Stimulated activated CD4-positive, alpha-beta T cell treated with anti-CD3 and anti-CD28 coated beads, Interleukin-1b, Interleukin-23, amount 100 ng/mL, for 1 hour (primary cell): Measurements from ENCODE around the gene TIAL1.
"Not testable (repeated sequence)": the region's sequence is repeated elsewhere in the genome, so short reads cannot be mapped to it uniquely, and the experiment has no call there.

Experiments
- DNase-seq, 2 donors: peaks; one replicate each; pipeline ENCODE4 v3.0.0-alpha.2; 2020; ENCODE audit warnings: low read depth in 2 of 2

The TIAL1 gene

GRCh38 chr10:119531067-119531466 is 65.7 kb downstream of the TIAL1 start:
- no peak for DNase-seq

DNA sequence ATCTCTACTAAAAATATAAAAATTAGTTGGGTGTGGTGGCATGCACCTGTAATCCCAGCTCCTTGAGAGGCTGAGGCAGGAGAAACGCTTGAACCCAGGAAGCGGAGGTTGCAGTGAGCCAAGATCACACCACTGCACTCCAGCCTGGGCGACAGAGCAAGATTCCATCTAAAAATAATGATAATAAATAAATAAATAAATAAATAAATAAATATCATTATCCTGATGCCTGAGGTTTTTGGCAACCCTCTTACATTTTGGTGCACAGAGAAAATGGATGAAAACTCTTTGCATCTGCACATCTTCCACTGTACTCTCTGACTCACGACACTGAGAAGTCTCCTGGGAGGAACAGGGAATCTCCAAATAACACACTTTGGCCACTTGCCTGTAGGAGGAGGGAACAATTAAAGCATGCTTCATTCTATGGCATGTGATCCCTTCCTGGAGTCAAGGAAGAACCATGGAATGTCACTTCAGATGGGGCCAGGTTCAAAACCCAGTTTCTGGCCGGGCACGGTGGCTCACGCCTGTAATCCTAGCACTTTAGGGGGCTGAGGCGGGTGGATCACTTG is 68.0 kb downstream of the TIAL1 start:
- DNase-seq, result not testable (repeated sequence)

GRCh38 chr10:119526621-119527592 is 69.9 kb downstream of the TIAL1 start:
- DNase-seq, result no peak

DNA sequence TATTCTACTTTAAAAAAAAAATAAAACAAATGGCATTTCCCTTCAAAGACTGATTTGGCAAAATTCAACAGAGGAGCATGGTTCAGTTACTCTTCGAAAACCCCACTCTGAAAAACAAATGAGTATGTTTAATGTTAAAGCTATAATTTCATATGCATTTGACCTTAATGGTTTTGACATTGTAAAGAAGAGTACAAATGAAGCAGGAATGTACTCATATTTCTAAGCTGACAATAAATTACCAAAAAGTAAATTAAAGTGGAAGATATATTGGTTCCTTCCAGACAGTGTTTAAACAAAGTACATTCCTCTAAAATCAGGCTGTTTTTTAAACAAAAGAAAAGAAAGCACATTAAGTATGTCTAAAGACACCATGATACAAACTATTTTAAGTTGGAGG is 70.6 kb downstream of the TIAL1 start:
- DNase-seq, result no peak

GRCh38 chr10:119525116-119525515 is 71.6 kb downstream of the TIAL1 start:
- no peak for DNase-seq

GRCh38 chr10:119524720-119525070 is 72.1 kb downstream of the TIAL1 start:
- no peak for DNase-seq

DNA sequence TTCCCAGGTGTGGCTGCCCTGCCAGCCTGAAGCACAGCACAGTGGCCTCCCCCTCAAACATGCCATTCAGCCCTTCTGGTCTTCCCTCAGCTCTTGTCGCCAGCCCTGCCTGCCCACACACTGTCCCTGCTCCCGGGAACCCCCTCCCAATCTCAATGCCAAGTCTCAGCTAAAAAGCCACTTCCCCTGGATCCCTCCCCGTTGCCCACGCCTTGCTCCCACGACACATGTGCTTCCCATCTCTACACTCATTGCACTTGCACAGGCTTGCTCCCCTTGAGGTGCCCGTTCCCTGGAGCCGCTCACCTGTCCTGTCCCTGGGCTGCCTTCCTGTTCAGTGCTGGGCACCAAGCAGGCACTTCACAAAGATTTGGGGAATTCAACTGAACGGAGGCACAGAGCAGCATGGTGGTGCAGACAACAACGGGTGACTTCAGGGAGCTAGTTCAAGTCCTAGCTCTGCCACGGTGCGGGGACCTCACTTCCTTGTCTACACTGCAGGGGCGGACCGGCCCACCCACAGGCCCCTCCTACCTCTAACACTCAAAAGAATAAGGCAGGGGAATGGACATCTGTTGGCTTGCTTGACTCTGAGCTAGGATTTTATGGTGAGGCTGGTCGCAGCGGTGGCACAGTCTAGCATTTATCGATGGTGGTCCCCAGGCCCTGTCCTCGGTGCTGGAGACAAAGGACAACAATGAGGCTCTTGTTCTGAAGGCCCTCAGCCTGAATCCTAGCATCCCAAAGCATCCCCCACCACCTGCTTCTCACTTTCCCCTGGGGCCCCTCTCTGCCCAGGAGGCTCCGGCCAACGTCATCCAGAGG is 72.7 kb downstream of the TIAL1 start:
- no peak for DNase-seq
